ENCODE results near the gene TCF21. TPM values are rescaled to one million over a fixed set of nuclear protein-coding genes. Genes with fewer than 3 reads are reported as not detected.

The TCF21 gene
- total and polyA plus RNA-seq, 2 of the 13 experiments (the other 11 are each of a cell fraction or from before 2014, with no cell fraction given), result not detected

DNA sequence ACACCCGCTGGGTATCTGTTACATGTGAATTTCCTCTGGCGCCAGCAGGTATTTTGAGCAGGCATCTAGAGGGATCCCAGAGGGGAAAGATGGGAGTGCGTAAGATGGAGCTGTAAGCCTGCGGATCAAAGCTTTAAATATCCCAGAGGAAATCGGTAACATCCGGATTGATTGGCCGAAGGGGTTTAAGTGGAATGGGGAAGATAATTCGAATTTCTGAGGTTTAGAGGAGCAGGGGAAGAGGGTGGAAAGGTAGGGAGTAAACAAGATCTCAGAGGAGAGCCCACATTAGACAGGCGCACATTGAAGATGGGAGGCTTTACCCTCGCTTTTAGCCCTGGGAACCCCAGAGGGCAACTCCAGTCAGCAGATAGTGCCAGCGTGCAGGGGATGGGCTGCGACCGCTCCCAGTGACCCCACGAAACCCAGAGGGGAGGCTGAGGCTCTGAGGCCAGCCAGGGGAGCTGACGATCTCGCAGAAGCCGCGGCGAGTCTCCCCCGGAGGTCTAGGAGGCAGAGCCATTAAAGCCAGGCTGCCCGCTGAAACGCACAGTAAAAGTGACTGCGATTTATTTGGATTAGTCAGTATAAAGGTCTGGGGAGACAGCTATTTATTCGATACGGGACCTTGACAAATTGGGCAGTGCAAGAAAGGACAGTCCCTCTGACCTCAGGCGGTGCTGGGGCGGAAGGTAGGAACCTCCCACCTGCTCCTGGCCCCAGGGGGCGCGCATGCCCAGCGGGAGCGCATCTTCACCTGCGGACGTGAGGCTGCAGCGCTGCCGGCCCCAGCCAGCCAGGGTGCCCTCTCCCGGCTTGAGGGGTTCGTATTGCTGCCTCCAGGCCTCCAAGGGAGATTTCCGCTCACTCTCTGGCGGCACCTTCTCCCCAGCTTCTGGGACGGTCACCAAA, 34.3 kb upstream of the TCF21 start (continued):
- TF ChIP-seq, protein P1, sequence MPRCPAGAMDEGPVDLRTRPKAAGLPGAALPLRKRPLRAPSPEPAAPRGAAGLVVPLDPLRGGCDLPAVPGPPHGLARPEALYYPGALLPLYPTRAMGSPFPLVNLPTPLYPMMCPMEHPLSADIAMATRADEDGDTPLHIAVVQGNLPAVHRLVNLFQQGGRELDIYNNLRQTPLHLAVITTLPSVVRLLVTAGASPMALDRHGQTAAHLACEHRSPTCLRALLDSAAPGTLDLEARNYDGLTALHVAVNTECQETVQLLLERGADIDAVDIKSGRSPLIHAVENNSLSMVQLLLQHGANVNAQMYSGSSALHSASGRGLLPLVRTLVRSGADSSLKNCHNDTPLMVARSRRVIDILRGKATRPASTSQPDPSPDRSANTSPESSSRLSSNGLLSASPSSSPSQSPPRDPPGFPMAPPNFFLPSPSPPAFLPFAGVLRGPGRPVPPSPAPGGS (CRISPR knock-in tag; IDR thresholded peaks at IDR 0.05), result 0 out of 2 replicates have a peak, but pooled peaks have one; percentile 37
- TF ChIP-seq GABPB1 (CRISPR knock-in tag; IDR thresholded peaks at IDR 0.05) (peak; percentile 44; the same call in 1 of the 2 replicates), HES4 (CRISPR knock-in tag; IDR thresholded peaks at IDR 0.05; ENCODE audit: borderline replicate concordance) (no peak), ZNF879 (CRISPR knock-in tag; IDR thresholded peaks at IDR 0.05) (no peak), HDAC1 (CRISPR knock-in tag; IDR thresholded peaks at IDR 0.05) (no peak; the same call in 1 of the 2 replicates), RXRA (CRISPR knock-in tag; IDR thresholded peaks at IDR 0.05) (no peak), ZNF687 (CRISPR knock-in tag; IDR thresholded peaks at IDR 0.05) (peak; percentile 52), ZNF143 (CRISPR knock-in tag; IDR thresholded peaks at IDR 0.05) (no peak), ZBTB3 (CRISPR knock-in tag; IDR thresholded peaks at IDR 0.05; ENCODE audit: borderline replicate concordance, low read depth) (no peak), POGZ (CRISPR knock-in tag; IDR thresholded peaks at IDR 0.05) (0 out of 2 replicates have a peak, but pooled peaks have one; percentile 24)
- TF ChIP-seq, protein P2, sequence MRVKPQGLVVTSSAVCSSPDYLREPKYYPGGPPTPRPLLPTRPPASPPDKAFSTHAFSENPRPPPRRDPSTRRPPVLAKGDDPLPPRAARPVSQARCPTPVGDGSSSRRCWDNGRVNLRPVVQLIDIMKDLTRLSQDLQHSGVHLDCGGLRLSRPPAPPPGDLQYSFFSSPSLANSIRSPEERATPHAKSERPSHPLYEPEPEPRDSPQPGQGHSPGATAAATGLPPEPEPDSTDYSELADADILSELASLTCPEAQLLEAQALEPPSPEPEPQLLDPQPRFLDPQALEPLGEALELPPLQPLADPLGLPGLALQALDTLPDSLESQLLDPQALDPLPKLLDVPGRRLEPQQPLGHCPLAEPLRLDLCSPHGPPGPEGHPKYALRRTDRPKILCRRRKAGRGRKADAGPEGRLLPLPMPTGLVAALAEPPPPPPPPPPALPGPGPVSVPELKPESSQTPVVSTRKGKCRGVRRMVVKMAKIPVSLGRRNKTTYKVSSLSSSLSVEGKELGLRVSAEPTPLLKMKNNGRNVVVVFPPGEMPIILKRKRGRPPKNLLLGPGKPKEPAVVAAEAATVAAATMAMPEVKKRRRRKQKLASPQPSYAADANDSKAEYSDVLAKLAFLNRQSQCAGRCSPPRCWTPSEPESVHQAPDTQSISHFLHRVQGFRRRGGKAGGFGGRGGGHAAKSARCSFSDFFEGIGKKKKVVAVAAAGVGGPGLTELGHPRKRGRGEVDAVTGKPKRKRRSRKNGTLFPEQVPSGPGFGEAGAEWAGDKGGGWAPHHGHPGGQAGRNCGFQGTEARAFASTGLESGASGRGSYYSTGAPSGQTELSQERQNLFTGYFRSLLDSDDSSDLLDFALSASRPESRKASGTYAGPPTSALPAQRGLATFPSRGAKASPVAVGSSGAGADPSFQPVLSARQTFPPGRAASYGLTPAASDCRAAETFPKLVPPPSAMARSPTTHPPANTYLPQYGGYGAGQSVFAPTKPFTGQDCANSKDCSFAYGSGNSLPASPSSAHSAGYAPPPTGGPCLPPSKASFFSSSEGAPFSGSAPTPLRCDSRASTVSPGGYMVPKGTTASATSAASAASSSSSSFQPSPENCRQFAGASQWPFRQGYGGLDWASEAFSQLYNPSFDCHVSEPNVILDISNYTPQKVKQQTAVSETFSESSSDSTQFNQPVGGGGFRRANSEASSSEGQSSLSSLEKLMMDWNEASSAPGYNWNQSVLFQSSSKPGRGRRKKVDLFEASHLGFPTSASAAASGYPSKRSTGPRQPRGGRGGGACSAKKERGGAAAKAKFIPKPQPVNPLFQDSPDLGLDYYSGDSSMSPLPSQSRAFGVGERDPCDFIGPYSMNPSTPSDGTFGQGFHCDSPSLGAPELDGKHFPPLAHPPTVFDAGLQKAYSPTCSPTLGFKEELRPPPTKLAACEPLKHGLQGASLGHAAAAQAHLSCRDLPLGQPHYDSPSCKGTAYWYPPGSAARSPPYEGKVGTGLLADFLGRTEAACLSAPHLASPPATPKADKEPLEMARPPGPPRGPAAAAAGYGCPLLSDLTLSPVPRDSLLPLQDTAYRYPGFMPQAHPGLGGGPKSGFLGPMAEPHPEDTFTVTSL (CRISPR knock-in tag; IDR thresholded peaks at IDR 0.05; ENCODE audit: borderline replicate concordance), result no peak
- TF ChIP-seq, protein P3, sequence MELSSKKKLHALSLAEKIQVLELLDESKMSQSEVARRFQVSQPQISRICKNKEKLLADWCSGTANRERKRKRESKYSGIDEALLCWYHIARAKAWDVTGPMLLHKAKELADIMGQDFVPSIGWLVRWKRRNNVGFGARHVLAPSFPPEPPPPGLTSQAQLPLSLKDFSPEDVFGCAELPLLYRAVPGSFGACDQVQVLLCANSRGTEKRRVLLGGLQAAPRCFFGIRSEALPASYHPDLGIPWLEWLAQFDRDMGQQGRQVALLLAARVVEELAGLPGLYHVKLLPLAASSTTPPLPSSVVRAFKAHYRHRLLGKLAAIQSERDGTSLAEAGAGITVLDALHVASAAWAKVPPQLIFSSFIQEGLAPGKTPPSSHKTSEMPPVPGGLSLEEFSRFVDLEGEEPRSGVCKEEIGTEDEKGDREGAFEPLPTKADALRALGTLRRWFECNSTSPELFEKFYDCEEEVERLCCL (CRISPR knock-in tag; IDR thresholded peaks at IDR 0.05; ENCODE audit: borderline replicate concordance), result no peak
